Posterior cingulate gyrus (tissue), 11 donors: ENCODE measurements around the gene OR2T11.
"Not testable (repeated sequence)": the region's sequence is repeated elsewhere in the genome, so short reads cannot be mapped to it uniquely, and the experiment has no call there.

Source experiments
- DNase-seq, 10 donors: peaks; one replicate each; pipeline versions ENCODE4 v3.0.0 to v3.0.0-alpha.2; 2020 to 2021; ENCODE audit warnings: mixed read lengths in 3 of 10
- intact Hi-C: fragments of 100-400 bp; cut with DNase I; formaldehyde crosslinking; loops from one replicate; pipeline ENCODE4 v1.15.1; 2023

Gene OR2T11

GRCh38 chr1:248634991-248635390, at the start of gene OR2T11:
Gene OR2T11 (minus strand): TSS chr1:248635091. CDS start chr1:248627128, 7,963 bp downstream.
- intact Hi-C loops, DNase-seq: not testable (repeated sequence)

DNA sequence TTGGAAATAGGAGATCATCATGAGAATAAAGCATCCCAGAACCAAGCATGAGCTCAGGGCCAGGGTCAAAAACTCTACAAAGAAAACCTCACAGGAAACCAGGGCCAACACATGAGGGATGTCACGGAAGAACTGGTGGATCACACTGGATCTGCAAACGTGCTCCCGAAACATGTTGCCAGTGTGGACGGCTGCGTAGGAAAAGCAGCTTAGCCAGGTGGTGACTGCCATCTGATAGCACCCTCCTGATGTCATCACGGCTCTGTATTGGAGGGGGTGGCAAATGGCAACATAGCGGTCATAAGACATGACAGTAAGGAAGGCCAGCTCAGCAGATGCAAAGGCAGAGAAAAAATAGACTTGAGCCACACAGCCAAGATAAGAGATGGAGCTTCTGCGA, 46.8 kb upstream of the OR2T11 start:
- intact Hi-C loops, result no loop called here
- peak in 1 of 10 donors; percentile 55 for DNase-seq

GRCh38 chr1:248670003-248670402, 35.1 kb upstream of the OR2T11 start:
- intact Hi-C loops, result no loop called here

DNA sequence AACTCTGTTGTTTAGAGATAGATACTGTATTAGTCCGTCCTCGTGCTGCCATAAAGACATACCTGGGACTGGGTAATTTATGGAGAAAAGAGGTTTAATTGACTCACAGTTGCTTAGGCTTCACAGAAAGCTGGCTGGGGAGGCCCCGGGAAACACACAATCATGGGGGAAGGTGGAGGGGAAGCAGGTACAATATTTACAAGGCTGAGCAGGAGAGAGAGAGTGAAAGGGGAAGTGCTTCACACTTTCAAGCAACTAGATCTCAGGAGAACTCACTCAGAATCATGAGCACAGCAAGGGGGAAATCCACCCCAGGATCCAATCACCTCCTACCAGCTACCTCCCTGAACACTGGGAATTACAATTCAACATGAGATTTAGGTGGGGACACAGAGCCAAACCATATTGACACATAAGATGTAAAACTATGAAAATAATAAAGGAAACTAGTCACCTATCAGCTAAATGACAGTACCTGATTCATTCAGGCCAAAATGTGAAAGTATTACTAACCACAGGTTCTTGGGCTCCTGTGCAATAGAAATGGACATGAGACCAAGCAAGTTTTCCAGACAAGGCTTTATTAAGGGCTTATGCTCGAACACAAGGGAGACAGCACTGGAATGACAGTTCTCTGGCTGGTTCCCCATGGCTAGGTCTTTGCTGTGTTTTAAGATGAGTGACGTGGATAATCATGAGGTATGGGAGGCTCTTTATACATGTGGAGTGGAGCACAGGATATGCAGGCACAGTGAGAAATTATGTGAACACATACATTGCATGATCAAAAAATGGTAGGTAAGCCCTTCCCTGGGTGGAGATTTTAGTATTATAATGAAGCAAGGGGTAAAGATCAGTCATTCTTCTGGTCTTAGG, 28.8 kb upstream of the OR2T11 start:
- not testable (repeated sequence) for DNase-seq

More at GRCh38 chr1:248670003-248670402, 35.1 kb upstream of the OR2T11 start:
- DNase-seq, result no peak

DNA sequence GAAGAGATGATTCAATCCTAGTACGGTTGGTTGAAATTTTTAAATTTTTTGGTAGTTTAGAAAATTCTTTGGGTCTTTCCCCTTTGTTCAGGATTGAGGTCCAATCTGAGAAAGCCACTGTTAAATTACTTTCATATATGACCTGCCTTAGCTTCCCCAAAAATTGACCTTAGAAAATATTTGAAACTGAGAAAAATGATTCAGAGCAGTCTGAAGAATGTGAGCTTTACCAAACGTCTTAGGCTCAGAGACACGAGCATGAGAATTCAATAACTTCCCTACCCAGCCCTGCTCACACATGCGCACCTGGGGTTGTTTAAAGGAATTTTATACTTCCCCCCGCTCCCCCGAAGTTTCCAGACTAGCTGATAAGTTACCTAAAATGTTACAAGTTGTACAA, 21.9 kb upstream of the OR2T11 start:
- intact Hi-C loops, DNase-seq: not testable (repeated sequence)

More for the DNA sequence above, 28.8 kb upstream of the OR2T11 start:
- intact Hi-C loops, result not testable (repeated sequence)

- DNase-seq, intact Hi-C loops: not testable (repeated sequence)
Measured at GRCh38 chr1:248655354-248655753, 20.5 kb upstream of the OR2T11 start, which contains the start of gene OR2T27. Gene OR2T27 (minus strand): TSS chr1:248655528. CDS start chr1:248650884, 4,644 bp downstream.

- intact Hi-C loops, DNase-seq: not testable (repeated sequence)
Measured at GRCh38 chr1:248648770-248649536, 14.1 kb upstream of the OR2T11 start.

GRCh38 chr1:248645178-248645577, 10.3 kb upstream of the OR2T11 start, which contains the start of gene OR2T35:
Gene OR2T35 (minus strand): TSS chr1:248645278. CDS start chr1:248639258, 6,020 bp downstream.
- intact Hi-C loops, DNase-seq: not testable (repeated sequence)

GRCh38 chr1:248642971-248643651, 8.2 kb upstream of the OR2T11 start:
- intact Hi-C loops, DNase-seq: not testable (repeated sequence)

DNA sequence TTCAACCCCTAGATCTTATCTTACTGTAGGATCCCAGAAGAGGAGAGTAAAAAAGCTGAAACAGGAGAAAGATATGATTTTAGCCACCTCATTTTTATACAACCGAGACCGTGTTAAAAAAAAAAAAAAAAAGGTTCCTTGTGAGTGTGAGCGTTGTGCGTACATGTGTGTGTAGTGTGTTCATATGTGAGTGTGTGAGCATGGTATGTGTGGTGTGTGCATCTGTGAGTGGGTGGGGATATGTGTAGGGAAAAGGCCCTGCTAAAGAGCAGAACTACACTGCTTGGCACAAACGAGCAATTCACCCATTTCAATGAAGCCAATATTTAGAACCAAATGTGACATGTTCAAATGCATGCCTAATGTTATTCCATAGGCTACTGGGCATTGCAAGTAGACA, 6.7 kb upstream of the OR2T11 start:
- intact Hi-C loops, DNase-seq: not testable (repeated sequence)

DNA sequence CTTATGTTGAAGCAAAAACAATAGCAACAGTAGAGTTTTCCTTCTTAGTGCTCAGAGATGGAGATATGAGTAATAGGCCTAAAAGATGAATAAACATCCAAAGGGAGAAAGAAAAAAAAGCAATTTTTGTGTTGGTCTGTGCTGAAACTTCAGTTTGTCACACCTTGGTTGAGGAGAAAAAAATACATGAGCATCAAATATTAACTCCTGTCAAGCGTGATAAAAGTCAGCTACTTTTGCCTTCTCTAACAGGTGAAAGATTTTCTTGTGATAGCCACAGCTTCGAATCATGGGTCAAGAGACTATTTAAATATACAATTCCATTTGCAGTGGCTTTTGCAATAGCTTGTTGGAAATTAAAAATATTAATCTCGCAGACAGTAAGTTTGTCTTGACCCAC, 6.0 kb upstream of the OR2T11 start:
- DNase-seq, intact Hi-C loops: not testable (repeated sequence)

DNA sequence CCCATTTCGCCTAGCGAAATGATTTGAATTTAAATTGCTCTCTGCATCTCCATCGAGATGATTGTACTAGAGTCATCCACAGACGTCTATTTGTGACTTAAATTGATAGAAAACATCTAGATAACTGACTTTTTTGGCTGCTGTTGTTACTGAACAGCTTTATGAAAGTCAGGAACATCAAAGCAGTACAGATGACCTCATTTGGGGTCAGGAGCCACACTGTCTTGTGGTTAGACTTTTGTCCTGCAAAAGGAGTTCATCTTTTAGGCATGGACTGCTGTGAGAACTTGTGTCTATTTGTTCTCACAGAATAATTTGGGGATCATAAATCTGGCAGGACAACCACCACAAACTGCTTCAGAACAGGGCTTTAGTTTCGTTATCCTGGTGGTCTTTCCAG, 4.8 kb upstream of the OR2T11 start:
- intact Hi-C loops, DNase-seq: not testable (repeated sequence)

GRCh38 chr1:248636612-248637011, 1.7 kb upstream of the OR2T11 start:
- intact Hi-C loops, result not testable (repeated sequence)

GRCh38 chr1:248631354-248632008, 3.4 kb downstream of the OR2T11 start:
- no peak for DNase-seq
- intact Hi-C loops, result no loop called here

More at GRCh38 chr1:248636612-248637011, 1.7 kb upstream of the OR2T11 start:
- DNase-seq, result not testable (repeated sequence)

DNA sequence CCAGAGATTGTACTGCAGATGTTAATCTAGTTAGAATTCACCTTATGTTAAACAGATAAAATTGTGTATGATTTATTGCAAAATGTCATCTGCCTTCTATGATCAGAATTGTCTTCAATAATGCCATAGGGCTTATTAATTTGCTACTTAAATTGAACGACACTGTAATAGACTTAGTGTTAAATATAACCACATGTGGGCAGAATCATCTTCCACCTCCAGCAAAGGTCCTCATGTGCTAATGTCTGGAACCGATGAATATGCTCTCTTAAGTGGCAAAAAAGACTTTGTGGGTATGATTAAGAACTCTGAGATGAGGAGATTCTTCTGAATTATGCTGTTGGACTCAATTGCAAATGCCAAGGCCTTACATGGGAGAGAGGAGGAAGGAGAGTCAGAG, 4.3 kb downstream of the OR2T11 start:
- intact Hi-C loops, result no loop called here
- DNase-seq, result no peak

GRCh38 chr1:248627971-248628844, 6.7 kb downstream of the OR2T11 start:
- DNase-seq, result peak in 2 of 10 donors; percentile 19 to 54
- intact Hi-C loops, result no loop called here

DNA sequence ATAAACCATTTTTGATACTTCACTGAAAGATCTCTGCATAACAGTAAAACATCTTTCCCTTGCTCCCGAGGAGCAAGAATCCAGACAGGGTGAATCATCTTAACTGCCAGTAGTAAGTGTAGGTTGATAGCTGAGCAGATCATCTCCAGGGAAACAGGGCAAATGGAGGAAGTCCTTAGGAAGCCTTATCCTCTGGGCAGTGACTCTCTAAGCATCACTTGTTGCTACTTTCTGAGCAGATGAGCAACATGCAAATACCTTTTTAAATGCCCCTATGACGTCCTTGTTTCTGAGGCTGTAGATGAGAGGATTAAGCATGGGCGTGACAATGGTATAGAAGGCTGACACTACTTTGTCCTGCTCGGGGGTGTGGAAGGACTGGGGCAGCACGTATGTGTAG, 8.9 kb downstream of the OR2T11 start:
- no peak for DNase-seq
- intact Hi-C loops, result no loop called here

- intact Hi-C loops, result no loop called here
- no peak for DNase-seq
Measured at GRCh38 chr1:248625166-248625565, 9.7 kb downstream of the OR2T11 start.

- intact Hi-C loops, result loop anchor here (1.0 kb wide), 1 partner anchor 185 kb away; no protein-coding TSS in a partner anchor
- DNase-seq, result no peak
Measured at GRCh38 chr1:248622570-248623001, 12.3 kb downstream of the OR2T11 start.
